Measurements from ENCODE around the gene USB1.

DNA sequence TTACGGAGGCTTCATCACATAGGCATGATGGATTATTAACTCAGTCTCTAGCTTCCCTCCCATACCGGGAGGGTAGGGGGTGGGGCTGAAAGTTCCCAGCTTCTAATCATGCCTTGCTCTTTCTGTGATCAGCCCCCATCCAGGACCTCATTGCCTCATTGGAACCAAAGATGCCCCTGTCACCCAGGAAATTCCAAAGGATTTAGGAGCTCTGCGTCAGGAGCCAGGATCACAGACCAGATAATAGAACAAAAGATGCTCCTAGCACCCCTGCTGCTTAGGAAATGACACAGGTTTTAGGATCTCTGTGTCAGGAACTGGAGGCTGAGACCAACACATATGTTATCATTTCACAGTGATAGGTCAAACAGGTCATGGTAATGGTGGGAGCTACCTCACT lies 9.7 kb downstream of the USB1 start:
- TF ChIP-seq, protein P1, sequence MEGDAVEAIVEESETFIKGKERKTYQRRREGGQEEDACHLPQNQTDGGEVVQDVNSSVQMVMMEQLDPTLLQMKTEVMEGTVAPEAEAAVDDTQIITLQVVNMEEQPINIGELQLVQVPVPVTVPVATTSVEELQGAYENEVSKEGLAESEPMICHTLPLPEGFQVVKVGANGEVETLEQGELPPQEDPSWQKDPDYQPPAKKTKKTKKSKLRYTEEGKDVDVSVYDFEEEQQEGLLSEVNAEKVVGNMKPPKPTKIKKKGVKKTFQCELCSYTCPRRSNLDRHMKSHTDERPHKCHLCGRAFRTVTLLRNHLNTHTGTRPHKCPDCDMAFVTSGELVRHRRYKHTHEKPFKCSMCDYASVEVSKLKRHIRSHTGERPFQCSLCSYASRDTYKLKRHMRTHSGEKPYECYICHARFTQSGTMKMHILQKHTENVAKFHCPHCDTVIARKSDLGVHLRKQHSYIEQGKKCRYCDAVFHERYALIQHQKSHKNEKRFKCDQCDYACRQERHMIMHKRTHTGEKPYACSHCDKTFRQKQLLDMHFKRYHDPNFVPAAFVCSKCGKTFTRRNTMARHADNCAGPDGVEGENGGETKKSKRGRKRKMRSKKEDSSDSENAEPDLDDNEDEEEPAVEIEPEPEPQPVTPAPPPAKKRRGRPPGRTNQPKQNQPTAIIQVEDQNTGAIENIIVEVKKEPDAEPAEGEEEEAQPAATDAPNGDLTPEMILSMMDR (IDR thresholded peaks at IDR 0.05) = no peak
- TF ChIP-seq POLR2AphosphoS5 (IDR thresholded peaks at IDR 0.05) = no peak

Measured in gastroesophageal sphincter (tissue), 3 donors.